ENCODE data around the gene TGDS. TPM values are rescaled to one million over a fixed set of nuclear protein-coding genes. Genes with fewer than 3 reads are reported as not detected.
"Not testable (repeated sequence)": the region's sequence is repeated elsewhere in the genome, so short reads cannot be mapped to it uniquely, and the experiment has no call there.

The TGDS gene
- total RNA-seq, 5 donors from 2014 or later (not counting 1 experiment from before 2014, with no cell fraction given) = 5.6 to 16.4 (median 12.9) TPM

DNA sequence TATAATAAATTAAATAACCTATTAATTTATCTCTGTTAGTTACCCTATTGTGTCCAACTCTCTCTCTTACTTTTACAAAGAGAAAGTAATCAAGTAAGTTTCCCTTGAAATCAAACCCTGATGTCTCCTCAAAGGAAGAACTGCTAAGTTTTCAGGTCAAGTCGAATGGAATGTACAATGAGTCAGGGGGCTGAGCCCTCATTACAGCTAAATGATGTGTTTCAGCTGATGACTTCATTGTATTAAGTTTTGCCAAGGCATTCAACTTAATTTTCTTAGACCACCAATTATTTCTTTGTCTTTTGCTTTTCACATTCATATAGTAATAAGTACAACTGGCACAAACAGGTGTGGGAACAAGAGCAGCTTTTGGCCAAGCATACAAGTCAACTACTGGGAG, 61.8 kb downstream of the TGDS start:
- peaks cover 11 to 16% (median 12%) of the 10 kb centered on the region in 3 donors for H3K4me1 Mint-ChIP-seq
- ATAC-seq (replicated peaks in 1 of 4) (no peak), DNase-seq (no peak)
- H3K36me3 Mint-ChIP-seq = no peaks in the 10 kb centered on the region
- no CpG with 5 or more reads among the region's 1 CpG for WGBS (ENCODE audit: insufficient coverage)
- Histone ChIP-seq H3K27ac (ENCODE audit: low read length) (no peak overlapping the region), H3K4me1 (ENCODE audit: control insufficient read depth in 1 of 2, extremely low read depth in 1 of 2, insufficient read depth in 2 of 2, low read length in 2 of 2) (peaks cover 2 to 9% of the 10 kb centered on the region in 2 experiments), H3K27me3 (replicated peaks in 1 of 2; ENCODE audit: control insufficient read depth in 2 of 2, extremely low read depth in 1 of 2, insufficient read depth in 2 of 2, low read length in 1 of 2) (no peaks in the 10 kb centered on the region), H3K9me3 (no peaks in the 10 kb centered on the region), H3K4me3 (ENCODE audit: control insufficient read depth in 1 of 2, extremely low read depth in 1 of 2, low read length in 1 of 2) (no peak overlapping the region), H3K36me3 (ENCODE audit: control insufficient read depth in 2 of 2, extremely low read depth in 1 of 2, insufficient read depth in 1 of 2, low read length in 1 of 2) (no peaks in the 10 kb centered on the region)
- ChIA-PET CTCF (no interaction called here), POLR2A (no interaction called here)
- H3K27ac Mint-ChIP-seq = no peak overlapping the region
- peaks cover 0 to 20% of the 10 kb centered on the region in 2 donors for H3K27me3 Mint-ChIP-seq
- peaks cover 0 to 12% (median 3%) of the 10 kb centered on the region in 3 donors for H3K9me3 Mint-ChIP-seq
- no peak overlapping the region for H3K4me3 Mint-ChIP-seq

DNA sequence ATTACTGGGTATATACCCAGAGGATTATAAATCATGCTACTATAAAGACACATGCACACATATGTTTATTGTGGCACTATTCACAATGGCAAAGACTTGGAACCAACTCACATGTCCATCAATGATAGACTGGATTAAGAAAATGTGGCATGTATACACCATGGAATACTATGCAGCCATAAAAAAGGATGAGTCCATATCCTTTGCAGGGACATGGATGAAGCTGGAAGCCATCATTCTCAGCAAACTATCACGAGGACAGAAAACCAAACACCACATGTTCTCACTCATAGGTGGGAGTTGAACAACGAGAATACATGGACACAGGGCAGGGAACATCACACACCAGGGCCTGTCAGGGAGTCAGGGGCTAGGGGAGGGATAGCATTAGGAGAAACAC, 63.7 kb downstream of the TGDS start:
- H3K36me3 ChIP-seq (ENCODE audit: control insufficient read depth in 2 of 2, extremely low read depth in 1 of 2, insufficient read depth in 1 of 2, low read length in 1 of 2); H3K27me3 Mint-ChIP-seq; H3K27me3 ChIP-seq (replicated peaks in 1 of 2; ENCODE audit: control insufficient read depth in 2 of 2, extremely low read depth in 1 of 2, insufficient read depth in 2 of 2, low read length in 1 of 2); POLR2A ChIA-PET; CTCF ChIA-PET; DNase-seq; H3K36me3 Mint-ChIP-seq; H3K27ac Mint-ChIP-seq; ATAC-seq (replicated peaks in 1 of 4); H3K4me1 ChIP-seq (ENCODE audit: control insufficient read depth in 1 of 2, extremely low read depth in 1 of 2, insufficient read depth in 2 of 2, low read length in 2 of 2); H3K27ac ChIP-seq (ENCODE audit: low read length); H3K9me3 ChIP-seq; H3K4me3 Mint-ChIP-seq; H3K4me3 ChIP-seq (ENCODE audit: control insufficient read depth in 1 of 2, extremely low read depth in 1 of 2, low read length in 1 of 2): not testable (repeated sequence)
- 83% methylated on average over 1 of the region's 2 CpGs for WGBS (ENCODE audit: insufficient coverage)
- H3K9me3 Mint-ChIP-seq = peaks cover 0 to 18% (median 4%) of the 10 kb centered on the region in 3 donors
- peaks cover 11 to 12% (median 11%) of the 10 kb centered on the region in 3 donors for H3K4me1 Mint-ChIP-seq

DNA sequence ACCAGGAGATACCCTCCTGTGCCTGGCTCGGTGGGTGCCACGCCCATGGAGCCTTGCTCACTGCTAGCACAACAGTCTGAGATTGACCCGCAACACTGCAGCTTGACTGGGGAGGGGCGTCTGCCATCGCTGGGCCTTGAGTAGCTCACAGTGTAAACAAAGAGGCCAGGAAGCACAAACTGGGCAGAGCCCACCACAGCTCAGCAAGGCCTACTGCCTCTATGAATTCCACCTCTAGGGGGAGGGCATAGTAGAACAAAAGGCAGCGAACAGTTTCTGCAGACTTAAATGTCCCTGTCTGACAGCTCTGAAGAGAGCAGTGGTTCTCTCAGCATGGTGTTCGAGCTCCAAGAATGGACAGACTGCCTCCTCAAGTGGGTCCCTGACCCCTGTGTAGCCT, 69.0 kb downstream of the TGDS start:
- WGBS (ENCODE audit: insufficient coverage) = 76% methylated on average over 7 of the region's 7 CpGs
- H3K36me3 ChIP-seq (ENCODE audit: control insufficient read depth in 2 of 2, extremely low read depth in 1 of 2, insufficient read depth in 1 of 2, low read length in 1 of 2); H3K4me1 Mint-ChIP-seq; H3K27ac Mint-ChIP-seq; H3K4me3 ChIP-seq (ENCODE audit: control insufficient read depth in 1 of 2, extremely low read depth in 1 of 2, low read length in 1 of 2); ATAC-seq (replicated peaks in 1 of 4); H3K4me1 ChIP-seq (ENCODE audit: control insufficient read depth in 1 of 2, extremely low read depth in 1 of 2, insufficient read depth in 2 of 2, low read length in 2 of 2); H3K36me3 Mint-ChIP-seq; DNase-seq; POLR2A ChIA-PET; CTCF ChIA-PET; H3K9me3 ChIP-seq; H3K4me3 Mint-ChIP-seq; H3K27ac ChIP-seq (ENCODE audit: low read length); H3K27me3 Mint-ChIP-seq: not testable (repeated sequence)
- H3K27me3 ChIP-seq (replicated peaks in 1 of 2; ENCODE audit: control insufficient read depth in 2 of 2, extremely low read depth in 1 of 2, insufficient read depth in 2 of 2, low read length in 1 of 2) = peaks cover 0 to 12% of the 10 kb centered on the region in 2 experiments
- peaks cover 0 to 18% (median 4%) of the 10 kb centered on the region in 3 donors for H3K9me3 Mint-ChIP-seq

DNA sequence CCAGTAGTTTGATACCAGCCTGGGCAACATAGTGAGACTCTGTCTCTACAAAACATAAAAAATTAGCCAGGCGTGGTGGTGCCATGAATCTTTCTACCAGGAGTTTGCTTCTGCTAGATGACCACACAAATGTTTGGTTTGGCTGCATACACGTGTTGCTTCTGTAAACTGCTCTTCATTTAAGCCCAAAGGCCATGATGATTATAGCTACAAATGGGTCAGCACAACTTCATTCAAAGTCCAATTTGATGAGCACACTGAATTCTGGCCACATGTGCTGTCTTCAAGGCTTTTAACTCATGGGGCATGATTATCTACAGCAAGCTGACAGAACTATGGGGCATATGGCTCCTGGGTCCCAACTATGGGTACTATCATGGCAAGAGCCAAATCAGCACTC, 70.2 kb downstream of the TGDS start:
- WGBS (ENCODE audit: insufficient coverage) = 85% methylated on average over 2 of the region's 2 CpGs
- Histone ChIP-seq H3K27ac (ENCODE audit: low read length) (no peak overlapping the region), H3K4me1 (ENCODE audit: control insufficient read depth in 1 of 2, extremely low read depth in 1 of 2, insufficient read depth in 2 of 2, low read length in 2 of 2) (no peaks in the 10 kb centered on the region), H3K4me3 (ENCODE audit: control insufficient read depth in 1 of 2, extremely low read depth in 1 of 2, low read length in 1 of 2) (no peak overlapping the region), H3K36me3 (ENCODE audit: control insufficient read depth in 2 of 2, extremely low read depth in 1 of 2, insufficient read depth in 1 of 2, low read length in 1 of 2) (no peaks in the 10 kb centered on the region), H3K27me3 (replicated peaks in 1 of 2; ENCODE audit: control insufficient read depth in 2 of 2, extremely low read depth in 1 of 2, insufficient read depth in 2 of 2, low read length in 1 of 2) (peaks cover 0 to 12% of the 10 kb centered on the region in 2 experiments), H3K9me3 (no peaks in the 10 kb centered on the region)
- peaks cover 5% of the 10 kb centered on the region for H3K36me3 Mint-ChIP-seq
- peaks cover 0 to 13% (median 4%) of the 10 kb centered on the region in 3 donors for H3K9me3 Mint-ChIP-seq
- DNase-seq (no peak), ATAC-seq (replicated peaks in 1 of 4) (no peak)
- H3K27me3 Mint-ChIP-seq = peaks cover 4 to 9% of the 10 kb centered on the region in 2 donors
- ChIA-PET CTCF (no interaction called here), POLR2A (no interaction called here)
- no peak overlapping the region for H3K4me3 Mint-ChIP-seq
- H3K27ac Mint-ChIP-seq = no peak overlapping the region
- H3K4me1 Mint-ChIP-seq = peaks cover 0 to 5% (median 0%) of the 10 kb centered on the region in 3 donors

DNA sequence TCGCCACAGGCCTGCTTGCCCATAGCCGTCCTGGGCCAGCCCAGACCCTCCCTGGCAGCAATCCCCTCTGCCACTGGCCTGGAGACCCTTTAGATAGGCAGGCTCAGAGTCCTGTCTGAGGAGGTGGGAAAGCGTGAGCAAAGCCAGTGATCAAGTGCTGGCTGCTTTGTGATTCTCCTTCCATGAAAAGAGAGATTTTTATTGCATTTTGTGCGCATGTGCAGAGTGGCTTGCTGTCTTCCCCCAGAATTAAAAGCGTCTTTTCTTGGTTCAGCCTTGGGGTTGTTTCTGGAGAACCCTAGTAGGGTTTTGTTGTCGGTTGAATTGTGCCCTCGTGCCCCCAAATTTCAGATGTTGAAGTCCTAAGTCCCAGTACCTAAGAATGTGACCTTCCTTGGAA, 71.5 kb downstream of the TGDS start:
- POLR2A ChIA-PET = no interaction called here

More for the DNA sequence above, 71.5 kb downstream of the TGDS start:
- no peaks in the 10 kb centered on the region for H3K4me1 ChIP-seq (ENCODE audit: control insufficient read depth in 1 of 2, extremely low read depth in 1 of 2, insufficient read depth in 2 of 2, low read length in 2 of 2)
- no peak overlapping the region for H3K4me3 Mint-ChIP-seq
- ATAC-seq (replicated peaks in 1 of 4) = no peak
- H3K36me3 ChIP-seq (ENCODE audit: control insufficient read depth in 2 of 2, extremely low read depth in 1 of 2, insufficient read depth in 1 of 2, low read length in 1 of 2) = no peaks in the 10 kb centered on the region
- no peak overlapping the region for H3K4me3 ChIP-seq (ENCODE audit: control insufficient read depth in 1 of 2, extremely low read depth in 1 of 2, low read length in 1 of 2)
- no peak overlapping the region for H3K27ac ChIP-seq (ENCODE audit: low read length)
- WGBS (ENCODE audit: insufficient coverage) = 83% methylated on average over 7 of the region's 7 CpGs
- H3K27ac Mint-ChIP-seq = no peak overlapping the region
- H3K4me1 Mint-ChIP-seq = peaks cover 0 to 5% (median 0%) of the 10 kb centered on the region in 3 donors
- no peak for DNase-seq
- H3K27me3 ChIP-seq (replicated peaks in 1 of 2; ENCODE audit: control insufficient read depth in 2 of 2, extremely low read depth in 1 of 2, insufficient read depth in 2 of 2, low read length in 1 of 2) = peaks cover 0 to 12% of the 10 kb centered on the region in 2 experiments
- CTCF ChIA-PET = no interaction called here
- H3K36me3 Mint-ChIP-seq = peaks cover 5% of the 10 kb centered on the region
- H3K27me3 Mint-ChIP-seq = peaks cover 4 to 6% of the 10 kb centered on the region in 2 donors
- H3K9me3 ChIP-seq = no peaks in the 10 kb centered on the region
- peaks cover 0 to 8% (median 3%) of the 10 kb centered on the region in 3 donors for H3K9me3 Mint-ChIP-seq

Other genes with a start within 250 kb of the TGDS start
- under 1 TPM; 0.19 to 0.79 (median 0.43) TPM for gene DCT, start 116.5 kb downstream of the TGDS start, total RNA-seq
- 1 to 10 TPM; 2.0 to 4.0 (median 3.4) TPM for gene GPR180, start 5.7 kb upstream of the TGDS start, total RNA-seq
- not detected for gene SOX21, start 116.4 kb upstream of the TGDS start, total RNA-seq

Data from T-cell (primary cell).